Keratinocyte (primary cell): ENCODE results near the gene INPP5B. TPM values are rescaled to one million over a fixed set of nuclear protein-coding genes. Genes with fewer than 3 reads are reported as not detected.
A peak's percentile ranks its signal among the peaks of the same experiment; 100 is the strongest.
"Not testable (repeated sequence)": the region's sequence is repeated elsewhere in the genome, so short reads cannot be mapped to it uniquely, and the experiment has no call there.

Experiments
- DNase-seq: peaks from one replicate; pipeline ENCODE4 v3.0.0-alpha.2; 2011; ENCODE audit warnings: low read depth, missing footprints, low spot score
- FAIRE-seq: peaks from 2 replicates; lab custom pipeline; 2011; peaks lifted over from hg19 to GRCh38; lab: Jason Lieb, UNC
- H2AFZ ChIP-seq: 2 replicates; pipeline ENCODE4 v1.6.0; 2012; ENCODE audit warnings: low read length, control low read depth, inconsistent platforms; ENCODE audit not compliant: control insufficient read depth
- H3K27ac ChIP-seq: 2 replicates; pipeline ENCODE4 v1.5.1; 2011; ENCODE audit warnings: low read length; ENCODE audit not compliant: control insufficient read depth, insufficient read depth
- H3K27me3 ChIP-seq: 3 replicates; pipeline ENCODE4 v1.6.0; 2011; ENCODE audit warnings: low read length; ENCODE audit not compliant: control insufficient read depth, insufficient read depth; ENCODE audit errors: extremely low read depth
- H3K36me3 ChIP-seq, 2 experiments: 2 replicates in 1 of 2; 3 replicates in 1 of 2; pipeline ENCODE4 v1.5.1; 2011; ENCODE audit warnings: low read length in 2 of 2, mild to moderate bottlenecking in 1 of 2; ENCODE audit not compliant: control insufficient read depth in 2 of 2, insufficient read depth in 2 of 2; ENCODE audit errors: extremely low read depth in 1 of 2
- H3K4me1 ChIP-seq: 3 replicates; pipeline ENCODE4 v1.5.1; 2011; ENCODE audit warnings: low read length; ENCODE audit not compliant: control insufficient read depth, insufficient read depth; ENCODE audit errors: extremely low read depth
- H3K4me2 ChIP-seq: 3 replicates; pipeline ENCODE4 v1.6.0; 2011; ENCODE audit warnings: low read depth, low read length; ENCODE audit not compliant: control insufficient read depth, insufficient read depth; ENCODE audit errors: extremely low read depth
- H3K4me3 ChIP-seq, 3 experiments: fragments of 200-600 bp in 1 of 3; sonication (generic) in 1 of 3; 2 replicates in 2 of 3; 3 replicates in 1 of 3; pipeline ENCODE4 v1.5.1; 2011 to 2016; ENCODE audit warnings: low read length in 3 of 3, mild to moderate bottlenecking in 3 of 3, control low read depth in 2 of 3, inconsistent platforms in 1 of 3, low read depth in 1 of 3, mixed read lengths in 1 of 3, mixed run types in 1 of 3, moderate library complexity in 1 of 3; ENCODE audit not compliant: control insufficient read depth in 2 of 3, insufficient read depth in 2 of 3; ENCODE audit errors: extremely low read depth in 1 of 3
- H3K79me2 ChIP-seq: 2 replicates; pipeline ENCODE4 v1.6.0; 2012; ENCODE audit warnings: low read length; ENCODE audit not compliant: control insufficient read depth, insufficient read depth
- H3K9ac ChIP-seq: 3 replicates; pipeline ENCODE4 v1.6.0; 2011; ENCODE audit warnings: low read length; ENCODE audit not compliant: control insufficient read depth, insufficient read depth; ENCODE audit errors: extremely low read depth
- H3K9me1 ChIP-seq: 3 replicates; pipeline ENCODE4 v1.6.0; 2011; ENCODE audit warnings: low read length; ENCODE audit not compliant: control insufficient read depth, insufficient read depth; ENCODE audit errors: extremely low read depth
- H3K9me3 ChIP-seq: 2 replicates; pipeline ENCODE4 v1.5.1; 2012; ENCODE audit warnings: low read depth, low read length; ENCODE audit not compliant: control insufficient read depth
- H4K20me1 ChIP-seq: 3 replicates; pipeline ENCODE4 v1.6.0; 2011; ENCODE audit warnings: low read length; ENCODE audit not compliant: control insufficient read depth, insufficient read depth; ENCODE audit errors: extremely low read depth
- CTCF ChIP-seq, 3 experiments: IDR thresholded peaks in 1 of 3; conservative IDR thresholded peaks in 1 of 3; optimal IDR thresholded peaks in 1 of 3; 2 replicates in 2 of 3; 3 replicates in 1 of 3; pipeline versions ENCODE3 to v1.5.1; 2011; ENCODE audit warnings: low read length in 3 of 3, mild to moderate bottlenecking in 3 of 3, moderate library complexity in 2 of 3, control low read depth in 1 of 3, inconsistent platforms in 1 of 3; ENCODE audit not compliant: insufficient read depth in 2 of 3; ENCODE audit errors: extremely low read depth in 1 of 3
- EZH2 ChIP-seq: IDR thresholded peaks from one replicate; pipeline ENCODE4 v1.6.1; 2012; ENCODE audit warnings: inconsistent platforms, mild to moderate bottlenecking, low read length, moderate library complexity
- dilution Hi-C: fragments of 300-500 bp; cut with MboI; formaldehyde crosslinking; loops from one replicate; pipeline ENCODE4 v1.7.0; 2020; ENCODE audit warnings: low sequenced_read_pairs; ENCODE audit not compliant: extremely low pct_ligation_motif_present
- polyA plus RNA-seq, 5 experiments: library from polyadenylated mRNA; depleted of rRNA in 3 of 5; stranded (reverse) in 3 of 5; stranded (forward) in 1 of 5; unstranded in 1 of 5; fragments of >200 nt; gene quantifications; 1 replicate in 1 of 5; 2 replicates in 3 of 5; 3 replicates in 1 of 5; pipeline versions ENCODE4 v1.2.1 to v1.2.3, GENCODE V29; 2011 to 2012; ENCODE audit warnings: missing spikeins in 2 of 5, low read depth in 1 of 5, low replicate concordance in 1 of 5

INPP5B gene
- polyA plus RNA-seq, 1 donor (not counting 4 experiments of a cell fraction or from before 2014, with no cell fraction given) = 6.4 TPM

- Histone ChIP-seq H3K4me2 (no peak overlapping the region), H3K27ac (no peak overlapping the region), H3K9me3 (no peaks in the 10 kb centered on the region), H3K36me3 (peaks cover 20 to 23% of the 10 kb centered on the region in 2 experiments), H4K20me1 (no peaks in the 10 kb centered on the region), H3K27me3 (no peaks in the 10 kb centered on the region), H2AFZ (no peak overlapping the region), H3K9ac (no peak overlapping the region), H3K79me2 (no peaks in the 10 kb centered on the region), H3K9me1 (no peaks in the 10 kb centered on the region), H3K4me1 (no peaks in the 10 kb centered on the region), H3K4me3 (no peak overlapping the region)
- FAIRE-seq (no peak), DNase-seq (no peak)
- no peak for TF ChIP-seq CTCF (optimal IDR thresholded peaks at IDR 0.05 in 1 of 3, IDR thresholded peaks at IDR 0.05 in 1 of 3, conservative IDR thresholded peaks at IDR 0.05 in 1 of 3; ENCODE audit: extremely low read depth in 1 of 3, insufficient read depth in 2 of 3, low read length in 3 of 3)
- no peak for TF ChIP-seq EZH2
- dilution Hi-C loops = no loop called here
Measured at GRCh38 chr1:37978541-37978940, 31.7 kb upstream of the INPP5B start.

GRCh38 chr1:37975083-37975482, 28.2 kb upstream of the INPP5B start:
- H4K20me1 ChIP-seq, H3K4me3 ChIP-seq, H2AFZ ChIP-seq, H3K27ac ChIP-seq, H3K79me2 ChIP-seq, H3K4me2 ChIP-seq, H3K9me3 ChIP-seq, FAIRE-seq, H3K27me3 ChIP-seq, DNase-seq, H3K4me1 ChIP-seq, dilution Hi-C loops, H3K9me1 ChIP-seq, H3K9ac ChIP-seq: not testable (repeated sequence)
- H3K36me3 ChIP-seq = peaks cover 15 to 17% of the 10 kb centered on the region in 2 experiments
- peak; percentile 50 to 64 (median 64) for TF ChIP-seq CTCF (optimal IDR thresholded peaks at IDR 0.05 in 1 of 3, IDR thresholded peaks at IDR 0.05 in 1 of 3, conservative IDR thresholded peaks at IDR 0.05 in 1 of 3; ENCODE audit: extremely low read depth in 1 of 3, insufficient read depth in 2 of 3, low read length in 3 of 3)
